Muscle of back (tissue), 11 donors: ENCODE data around the gene CRACR2B. TPM values are rescaled to one million over a fixed set of nuclear protein-coding genes. Genes with fewer than 3 reads are reported as not detected.
A peak's percentile ranks its signal among the peaks of the same experiment; 100 is the strongest.

Source experiments
- DNase-seq, 3 donors: peaks; one replicate each; pipeline versions ENCODE4 v3.0.0 to v3.0.0-alpha.2; 2013
- polyA plus RNA-seq, 10 donors: library from polyadenylated mRNA; unstranded; fragments of 120-200 nt; gene quantifications; one replicate each; pipeline ENCODE4 v1.2.1, GENCODE V29; 2013; ENCODE audit not compliant: insufficient read length in 10 of 10

Gene CRACR2B
- polyA plus RNA-seq, 10 donors, result 8.2 to 16.0 (median 10.9) TPM

GRCh38 chr11:837990-838307, 10.2 kb downstream of the CRACR2B start:
- DNase-seq, result no peak

- DNase-seq, result peak in 1 of 3 donors; percentile 51
These were observed 10.9 kb downstream of the CRACR2B start for GRCh38 chr11:838441-839279.

- no peak for DNase-seq
These were observed 11.5 kb downstream of the CRACR2B start for GRCh38 chr11:839280-839623.

GRCh38 chr11:839875-840617, 12.3 kb downstream of the CRACR2B start:
- DNase-seq, result no peak

GRCh38 chr11:841981-842369, 14.3 kb downstream of the CRACR2B start:
- DNase-seq, result no peak

GRCh38 chr11:842370-843002, 14.8 kb downstream of the CRACR2B start, which contains the start of the genes POLR2L and TSPAN4:
TSS of gene POLR2L (minus strand) at chr11:842529. CDS start at chr11:842508, 21 bp downstream.
TSS of gene TSPAN4 (plus strand) at chr11:842852. CDS start at chr11:850305, 7,453 bp downstream.
- peak; percentile 88 to 96 (median 91) for DNase-seq

- peak in 1 of 3 donors; percentile 69 for DNase-seq
These were observed 15.5 kb downstream of the CRACR2B start for GRCh38 chr11:843086-843734.

- peak; percentile 87 to 94 (median 93) for DNase-seq
These were observed 16.3 kb downstream of the CRACR2B start for GRCh38 chr11:843818-844692.

GRCh38 chr11:844693-845644, 17.2 kb downstream of the CRACR2B start:
- DNase-seq, result peak; percentile 92 to 95 (median 94)

- DNase-seq, result peak in 1 of 3 donors; percentile 46
These were observed 18.3 kb downstream of the CRACR2B start for GRCh38 chr11:845872-846495.

GRCh38 chr11:846496-847098, 18.9 kb downstream of the CRACR2B start:
- DNase-seq, result no peak

GRCh38 chr11:847876-848275, 20.2 kb downstream of the CRACR2B start:
- no peak for DNase-seq

GRCh38 chr11:848380-848931, 20.7 kb downstream of the CRACR2B start:
- DNase-seq, result peak in 1 of 3 donors; percentile 59

GRCh38 chr11:849104-849824, 21.5 kb downstream of the CRACR2B start:
- peak in 1 of 3 donors; percentile 76 for DNase-seq

- peak in 1 of 3 donors; percentile 60 for DNase-seq
These were observed 22.4 kb downstream of the CRACR2B start for GRCh38 chr11:849951-850774.
